ENCODE data around the gene PSMD2.

- TF ChIP-seq CTCF (IDR thresholded peaks at IDR 0.05) (no peak), POLR2A (IDR thresholded peaks at IDR 0.05) (no peak)
Observed at GRCh38 chr3:184260724-184261269, 38.2 kb upstream of the PSMD2 start.

Measured in thyroid gland (tissue), 4 donors.